GM12865 (cell line): Measurements from ENCODE around the gene UNC50.

Experiments used
- DNase-seq: peaks from one replicate; pipeline ENCODE4 v3.0.0; 2010; ENCODE audit warnings: low read depth
- H3K4me3 ChIP-seq: 2 replicates; pipeline ENCODE4 v1.5.1; 2011; ENCODE audit warnings: mild to moderate bottlenecking, low read depth, low read length, control low read depth
- TF ChIP-seq, protein P1 (sequence below): IDR thresholded peaks from 2 replicates; pipeline ENCODE4 v1.5.1; 2011; ENCODE audit warnings: low read length, control low read depth, low read depth, inconsistent platforms; ENCODE audit not compliant: insufficient read depth; ENCODE audit errors: missing control alignments

Gene UNC50, protein sequence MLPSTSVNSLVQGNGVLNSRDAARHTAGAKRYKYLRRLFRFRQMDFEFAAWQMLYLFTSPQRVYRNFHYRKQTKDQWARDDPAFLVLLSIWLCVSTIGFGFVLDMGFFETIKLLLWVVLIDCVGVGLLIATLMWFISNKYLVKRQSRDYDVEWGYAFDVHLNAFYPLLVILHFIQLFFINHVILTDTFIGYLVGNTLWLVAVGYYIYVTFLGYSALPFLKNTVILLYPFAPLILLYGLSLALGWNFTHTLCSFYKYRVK

DNA sequence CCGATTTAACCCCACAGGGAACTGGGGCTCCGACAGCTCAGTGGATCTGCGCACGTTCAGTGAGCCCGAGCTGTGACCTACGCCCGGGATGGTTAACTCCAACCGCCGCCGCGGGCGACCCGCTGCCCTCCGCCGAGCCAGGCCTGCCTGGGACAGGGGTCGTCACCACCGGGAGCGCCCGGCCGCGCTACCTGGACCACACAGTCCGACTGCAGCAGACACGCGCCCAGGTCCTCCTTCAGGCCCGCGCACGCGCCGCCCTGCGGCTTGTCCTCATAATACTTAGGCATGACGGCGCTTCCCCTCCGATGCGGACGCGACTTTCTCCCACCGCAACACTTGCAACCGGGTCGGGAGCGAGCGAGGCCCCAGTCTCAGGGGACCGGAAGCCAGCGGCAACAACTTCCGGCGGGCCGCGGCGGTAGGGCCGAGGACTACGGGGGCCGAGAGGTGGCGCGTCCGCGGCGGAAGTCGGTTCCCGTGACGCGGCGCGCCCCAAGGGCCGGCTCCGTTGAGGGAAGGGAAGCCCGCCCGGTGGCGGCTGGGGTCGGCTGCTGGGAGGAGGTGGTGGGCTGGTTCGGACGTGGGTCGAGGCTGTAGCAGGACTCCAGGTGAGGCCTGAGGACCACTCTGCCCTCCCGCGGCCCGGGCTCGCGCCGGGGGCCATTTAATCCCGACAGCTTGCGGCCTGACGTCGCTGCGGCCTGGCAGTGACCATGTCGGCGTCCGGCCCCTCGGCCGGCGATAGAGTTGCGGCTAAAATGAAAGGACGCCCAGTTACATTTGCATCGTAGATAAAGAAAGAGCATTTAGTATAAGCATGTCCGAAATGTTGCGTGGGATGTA lies at the start of gene UNC50, which contains the start of gene COA5:
UNC50 (plus strand) TSS at position 474 of the 846 bp plus-strand sequence. CDS start 1,171 bp downstream, outside the sequence.
COA5 (minus strand) TSS at position 397 of the 846 bp plus-strand sequence; CDS start at position 290, 107 bp downstream.
- peak; percentile 96 for DNase-seq
- TF ChIP-seq, protein P1, sequence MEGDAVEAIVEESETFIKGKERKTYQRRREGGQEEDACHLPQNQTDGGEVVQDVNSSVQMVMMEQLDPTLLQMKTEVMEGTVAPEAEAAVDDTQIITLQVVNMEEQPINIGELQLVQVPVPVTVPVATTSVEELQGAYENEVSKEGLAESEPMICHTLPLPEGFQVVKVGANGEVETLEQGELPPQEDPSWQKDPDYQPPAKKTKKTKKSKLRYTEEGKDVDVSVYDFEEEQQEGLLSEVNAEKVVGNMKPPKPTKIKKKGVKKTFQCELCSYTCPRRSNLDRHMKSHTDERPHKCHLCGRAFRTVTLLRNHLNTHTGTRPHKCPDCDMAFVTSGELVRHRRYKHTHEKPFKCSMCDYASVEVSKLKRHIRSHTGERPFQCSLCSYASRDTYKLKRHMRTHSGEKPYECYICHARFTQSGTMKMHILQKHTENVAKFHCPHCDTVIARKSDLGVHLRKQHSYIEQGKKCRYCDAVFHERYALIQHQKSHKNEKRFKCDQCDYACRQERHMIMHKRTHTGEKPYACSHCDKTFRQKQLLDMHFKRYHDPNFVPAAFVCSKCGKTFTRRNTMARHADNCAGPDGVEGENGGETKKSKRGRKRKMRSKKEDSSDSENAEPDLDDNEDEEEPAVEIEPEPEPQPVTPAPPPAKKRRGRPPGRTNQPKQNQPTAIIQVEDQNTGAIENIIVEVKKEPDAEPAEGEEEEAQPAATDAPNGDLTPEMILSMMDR, result no peak
- H3K4me3 ChIP-seq, result peak within 1 kb of the TSS; percentile 98

DNA sequence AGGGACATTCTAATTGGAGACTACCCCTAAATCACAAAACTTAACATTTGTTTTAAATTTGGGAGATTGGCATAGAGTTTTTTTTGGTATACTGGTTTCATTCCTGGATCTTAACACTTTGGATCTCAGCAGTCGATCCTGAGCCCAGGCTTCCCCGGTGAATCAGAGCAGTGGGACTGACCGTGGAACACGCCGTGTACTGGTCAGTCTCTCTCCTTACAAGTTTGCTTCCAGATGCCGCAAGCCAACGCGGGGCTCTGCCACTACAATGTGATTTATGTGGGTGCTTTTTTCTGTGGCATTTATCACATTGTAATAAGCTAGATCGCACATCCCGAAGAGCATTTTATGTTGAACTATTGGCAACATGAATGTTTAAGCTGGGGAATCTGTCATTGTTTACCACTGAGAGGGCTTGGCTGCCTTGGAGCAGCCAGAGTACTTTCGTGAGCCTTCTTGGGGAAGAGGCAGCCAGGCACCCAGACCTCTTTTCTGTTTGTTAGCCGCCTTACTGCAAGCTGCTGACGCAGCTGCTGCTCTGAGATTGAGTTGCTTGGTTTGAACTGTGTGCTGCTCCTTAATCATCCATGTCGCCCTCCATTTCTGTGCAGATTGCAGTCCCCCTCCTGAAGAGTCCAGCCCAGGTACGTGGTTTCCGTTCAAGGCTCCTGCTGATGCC lies 49.4 kb upstream of the UNC50 start:
- TF ChIP-seq, protein P1, result no peak
- H3K4me3 ChIP-seq, result no peak overlapping the region
- no peak for DNase-seq

DNA sequence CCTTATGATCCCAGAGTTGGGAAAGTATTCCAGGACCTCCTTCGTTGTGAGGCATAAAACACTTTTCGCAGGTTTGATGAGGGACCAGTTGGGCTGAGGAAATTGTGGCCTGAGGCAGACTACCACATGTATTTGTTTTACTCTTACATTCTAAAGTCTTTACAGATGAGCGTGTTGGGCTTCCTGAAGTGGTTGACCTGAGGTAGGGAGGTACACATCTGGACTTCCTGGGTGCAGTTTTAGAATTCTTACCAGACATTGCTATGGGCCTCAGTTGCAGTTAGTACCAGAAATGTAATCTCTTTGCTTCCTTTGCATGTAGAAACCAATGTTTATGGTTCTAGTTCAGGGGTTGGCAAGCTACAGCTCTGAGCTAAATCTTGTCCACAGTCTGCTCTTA lies 48.8 kb upstream of the UNC50 start:
- no peak overlapping the region for H3K4me3 ChIP-seq
- DNase-seq, result peak; percentile 66
- TF ChIP-seq, protein P1, result no peak

DNA sequence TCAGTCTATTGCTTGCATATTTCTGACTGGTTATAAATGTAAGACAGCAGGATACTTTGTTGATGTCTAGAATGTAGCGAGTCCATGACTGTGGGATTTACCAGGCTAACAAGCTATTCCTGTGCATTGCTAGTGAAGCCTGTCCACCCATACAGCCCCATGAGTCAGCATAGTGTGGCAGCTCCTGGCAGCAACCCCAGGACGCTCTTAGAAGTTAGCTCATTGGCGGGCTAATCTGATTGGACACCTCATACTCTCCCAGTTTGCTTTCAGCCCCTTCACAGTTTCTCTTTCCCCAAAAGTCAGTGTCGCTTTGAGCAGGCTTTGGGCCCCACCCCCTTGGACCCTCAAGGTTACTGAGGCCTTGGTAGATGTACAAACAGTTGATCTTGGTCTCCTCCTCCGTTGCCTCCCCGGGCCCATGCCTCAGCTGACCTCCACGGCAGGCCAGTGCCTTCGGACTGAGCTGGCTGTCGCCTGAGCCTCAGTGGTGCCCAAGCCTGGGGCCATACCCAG lies 48.1 kb upstream of the UNC50 start:
- H3K4me3 ChIP-seq, result no peak overlapping the region
- peak; percentile 12 for DNase-seq
- TF ChIP-seq, protein P1, result no peak

DNA sequence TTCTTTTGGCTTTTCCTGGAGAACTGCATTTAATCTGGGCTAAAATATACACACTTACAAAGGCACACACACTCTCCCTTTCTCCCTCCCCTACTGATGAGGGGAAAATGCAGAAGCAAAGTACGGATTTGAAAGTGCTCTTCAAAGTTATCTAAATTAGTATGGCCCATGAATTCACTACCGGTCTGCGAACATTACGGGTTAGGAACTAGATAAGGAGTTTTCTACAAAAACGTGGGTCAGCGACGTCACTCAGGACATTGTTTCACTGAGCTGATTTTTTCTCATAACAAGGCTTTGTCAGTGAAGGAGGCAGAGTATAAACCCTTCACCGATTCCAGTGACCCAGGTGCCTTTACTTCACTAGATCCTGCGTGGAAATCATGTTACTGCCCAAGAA lies 47.4 kb upstream of the UNC50 start:
- no peak overlapping the region for H3K4me3 ChIP-seq
- TF ChIP-seq, protein P1, result no peak
- DNase-seq, result no peak

DNA sequence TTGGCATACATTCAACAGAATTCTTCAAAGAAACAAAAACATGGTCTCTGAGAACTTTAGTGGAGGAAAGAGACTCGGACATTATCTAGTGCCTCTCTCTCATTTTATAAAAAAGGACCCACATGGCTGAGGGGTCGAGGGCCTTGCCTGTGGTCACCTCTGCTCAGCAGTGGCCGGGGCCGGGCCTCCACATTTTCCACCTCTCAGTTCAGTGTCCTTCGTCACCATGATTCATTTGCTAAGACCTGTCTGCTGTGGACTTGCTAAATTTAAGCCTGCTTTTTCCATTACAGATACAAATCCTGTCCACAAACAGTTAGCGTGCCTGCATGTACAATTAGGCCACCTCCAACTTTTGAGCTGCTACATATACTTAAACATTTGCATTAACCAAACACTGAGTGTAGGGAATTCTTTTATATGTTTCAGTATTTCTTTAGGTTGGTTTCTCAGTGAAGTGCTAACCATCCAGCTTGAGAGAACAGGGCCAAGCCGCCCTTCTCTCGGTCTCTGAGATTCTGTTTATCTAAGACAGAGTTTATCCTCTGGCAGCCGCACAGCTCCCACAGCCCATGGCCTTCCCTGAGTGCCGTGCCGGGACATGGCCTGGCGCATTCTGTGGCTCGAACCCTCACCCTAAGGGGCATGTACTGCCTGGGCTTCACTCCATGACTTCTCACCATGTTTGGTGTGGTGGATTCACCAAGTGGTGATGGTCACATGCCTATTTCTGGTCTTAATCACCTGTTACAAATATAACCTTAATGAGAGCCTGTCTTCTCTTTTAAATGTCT lies 46.3 kb upstream of the UNC50 start:
- TF ChIP-seq, protein P1, result no peak
- H3K4me3 ChIP-seq, result no peak overlapping the region
- no peak for DNase-seq
